Fibroblast of lung (primary cell): ENCODE measurements around the gene CPNE6.

Experiments
- EZH2 ChIP-seq: IDR thresholded peaks from 2 replicates; pipeline ENCODE4 v1.5.1; 2012; ENCODE audit warnings: low read length, control low read depth, mild to moderate bottlenecking; ENCODE audit errors: missing control alignments
- TF ChIP-seq, protein P1 (sequence below), 2 donors: IDR thresholded peaks in 1 of 2; conservative IDR thresholded peaks in 1 of 2; 1 replicate in 1 of 2; 2 replicates in 1 of 2; pipeline ENCODE4 v1.5.1; 2011 to 2012; ENCODE audit warnings: low read length in 2 of 2, control low read depth in 1 of 2, inconsistent platforms in 1 of 2, low read depth in 1 of 2, mild to moderate bottlenecking in 1 of 2

DNA sequence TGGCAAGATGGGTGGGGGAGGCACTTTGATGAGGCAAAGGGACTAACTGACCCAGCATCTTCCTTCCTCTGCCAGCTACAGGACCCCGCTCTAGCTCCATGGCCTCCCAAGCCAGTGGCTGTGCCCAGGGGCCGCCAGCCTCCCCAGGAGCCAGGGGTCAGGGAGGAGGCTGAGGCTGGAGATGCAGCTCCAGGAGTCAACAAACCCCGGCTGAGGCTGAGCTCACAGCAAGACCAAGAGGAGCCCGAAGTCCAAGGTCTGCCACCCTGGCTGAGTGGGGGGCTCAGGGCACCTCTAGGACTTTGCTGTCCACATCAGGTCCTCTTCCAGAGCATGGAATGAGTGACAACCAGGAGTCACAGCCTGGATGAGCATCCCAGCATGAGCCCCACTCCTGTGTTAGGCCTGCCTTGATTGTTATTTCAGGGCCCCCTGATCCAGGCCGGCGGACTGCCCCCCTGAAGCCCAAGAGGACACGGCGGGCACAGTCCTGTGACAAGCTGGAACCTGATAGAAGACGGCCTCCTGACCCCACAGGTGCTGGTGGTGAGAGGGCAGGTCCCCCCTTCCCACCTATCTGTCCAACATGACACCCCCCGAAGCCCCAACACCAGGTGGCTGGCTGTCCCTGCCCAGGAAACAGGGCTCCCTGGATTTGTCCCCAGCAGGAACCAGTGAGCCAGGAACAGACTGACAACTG, 2.5 kb upstream of the CPNE6 start:
- TF ChIP-seq, protein P1, sequence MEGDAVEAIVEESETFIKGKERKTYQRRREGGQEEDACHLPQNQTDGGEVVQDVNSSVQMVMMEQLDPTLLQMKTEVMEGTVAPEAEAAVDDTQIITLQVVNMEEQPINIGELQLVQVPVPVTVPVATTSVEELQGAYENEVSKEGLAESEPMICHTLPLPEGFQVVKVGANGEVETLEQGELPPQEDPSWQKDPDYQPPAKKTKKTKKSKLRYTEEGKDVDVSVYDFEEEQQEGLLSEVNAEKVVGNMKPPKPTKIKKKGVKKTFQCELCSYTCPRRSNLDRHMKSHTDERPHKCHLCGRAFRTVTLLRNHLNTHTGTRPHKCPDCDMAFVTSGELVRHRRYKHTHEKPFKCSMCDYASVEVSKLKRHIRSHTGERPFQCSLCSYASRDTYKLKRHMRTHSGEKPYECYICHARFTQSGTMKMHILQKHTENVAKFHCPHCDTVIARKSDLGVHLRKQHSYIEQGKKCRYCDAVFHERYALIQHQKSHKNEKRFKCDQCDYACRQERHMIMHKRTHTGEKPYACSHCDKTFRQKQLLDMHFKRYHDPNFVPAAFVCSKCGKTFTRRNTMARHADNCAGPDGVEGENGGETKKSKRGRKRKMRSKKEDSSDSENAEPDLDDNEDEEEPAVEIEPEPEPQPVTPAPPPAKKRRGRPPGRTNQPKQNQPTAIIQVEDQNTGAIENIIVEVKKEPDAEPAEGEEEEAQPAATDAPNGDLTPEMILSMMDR (conservative IDR thresholded peaks at IDR 0.05 in 1 of 2, IDR thresholded peaks at IDR 0.05 in 1 of 2; ENCODE audit: low read depth in 1 of 2, low read length in 2 of 2) = no peak
- TF ChIP-seq EZH2 = no peak
